HG02970 (cell line): ENCODE data around the gene INHBE.
"Not testable (repeated sequence)": the region's sequence is repeated elsewhere in the genome, so short reads cannot be mapped to it uniquely, and the experiment has no call there.

ENCODE experiments used
- ATAC-seq: cut with Tn5 transposase; IDR thresholded peaks from one replicate; pipeline ENCODE4 v1.9.1; 2021; ENCODE audit warnings: mild to moderate bottlenecking, moderate library complexity, moderate number of reproducible peaks; ENCODE audit not compliant: unreplicated experiment, low FRiP score

INHBE gene

DNA sequence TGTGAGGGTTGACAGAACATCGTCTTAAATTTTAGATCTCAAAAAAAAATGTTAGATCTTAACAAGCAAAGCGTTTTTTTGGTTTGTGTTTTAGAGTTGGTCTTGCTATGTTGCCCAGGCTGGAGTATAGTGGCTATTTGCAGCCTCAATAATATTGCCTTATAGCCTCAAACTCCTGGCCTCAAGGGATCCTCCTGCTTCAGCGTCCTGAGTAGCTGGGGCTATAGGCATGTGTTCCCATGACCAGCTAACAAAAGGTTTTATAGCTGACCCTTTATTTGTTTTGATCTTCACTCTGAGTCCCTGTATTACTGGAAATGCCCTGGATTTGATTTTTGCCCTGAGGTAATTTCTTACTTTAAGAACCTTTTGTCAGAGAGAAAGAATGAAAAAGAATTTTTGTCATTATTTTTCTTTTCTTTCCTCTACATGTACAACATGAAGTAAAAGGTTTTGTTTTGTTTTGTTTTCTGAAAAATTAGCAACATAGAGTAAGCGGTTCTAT, 15.3 kb upstream of the INHBE start:
- no peak for ATAC-seq

GRCh38 chr12:57441393-57441792, 13.7 kb upstream of the INHBE start:
- not testable (repeated sequence) for ATAC-seq

GRCh38 chr12:57441846-57442427, 13.2 kb upstream of the INHBE start:
- no peak for ATAC-seq

- not testable (repeated sequence) for ATAC-seq
Measured at GRCh38 chr12:57444337-57444736, 10.8 kb upstream of the INHBE start.

- no peak for ATAC-seq
Measured at GRCh38 chr12:57444744-57445143, 10.4 kb upstream of the INHBE start.

DNA sequence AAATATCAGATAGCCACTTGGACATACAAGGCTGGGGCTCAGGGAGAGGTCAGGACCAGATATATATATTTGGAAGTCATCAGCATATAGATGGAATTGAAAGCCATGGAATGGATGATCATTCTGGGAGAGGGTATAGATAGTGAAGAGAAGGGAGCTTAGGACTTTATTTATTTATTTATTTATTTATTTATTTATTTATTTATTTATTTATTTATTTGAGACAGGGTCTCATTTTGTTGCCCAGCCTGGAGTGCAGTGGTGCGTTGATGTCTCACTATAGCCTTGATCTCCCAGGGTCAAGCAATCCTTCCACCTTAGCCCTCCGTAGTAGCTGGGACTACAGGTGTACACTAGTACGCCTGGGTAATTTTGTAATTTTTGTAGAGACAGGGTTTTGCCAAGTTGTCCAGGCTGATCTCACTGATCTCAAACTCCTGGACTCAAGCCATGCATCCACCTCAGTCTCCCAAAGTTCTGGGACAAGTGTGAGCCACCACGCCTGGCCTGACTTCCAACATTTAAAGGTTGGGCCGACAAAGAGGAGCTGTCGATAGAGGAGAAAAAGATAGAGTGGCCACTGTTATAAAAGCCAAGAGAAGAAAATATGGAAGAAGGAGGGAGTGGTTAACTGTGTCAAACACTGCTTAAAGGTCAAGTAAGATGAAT, 8.7 kb upstream of the INHBE start:
- no peak for ATAC-seq

DNA sequence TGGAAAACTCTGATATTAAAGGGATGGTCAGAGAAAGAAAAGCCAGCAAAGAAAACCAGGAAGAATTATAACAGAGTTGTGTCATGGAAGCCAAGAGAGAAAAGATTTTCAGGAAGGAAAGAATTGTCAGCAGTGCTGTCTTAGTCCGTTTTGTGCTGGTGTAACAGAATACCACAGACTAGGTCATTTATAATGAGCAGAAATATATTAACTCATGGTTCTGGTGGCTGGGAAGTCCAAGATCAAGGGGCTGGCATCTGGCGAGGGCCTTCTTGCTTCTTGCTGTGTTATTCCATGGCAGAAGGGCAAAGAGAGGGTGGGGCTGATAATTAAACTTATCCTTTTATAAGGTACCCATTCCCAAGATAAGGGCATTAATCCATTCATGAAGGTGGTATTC, 6.4 kb upstream of the INHBE start:
- no peak for ATAC-seq

DNA sequence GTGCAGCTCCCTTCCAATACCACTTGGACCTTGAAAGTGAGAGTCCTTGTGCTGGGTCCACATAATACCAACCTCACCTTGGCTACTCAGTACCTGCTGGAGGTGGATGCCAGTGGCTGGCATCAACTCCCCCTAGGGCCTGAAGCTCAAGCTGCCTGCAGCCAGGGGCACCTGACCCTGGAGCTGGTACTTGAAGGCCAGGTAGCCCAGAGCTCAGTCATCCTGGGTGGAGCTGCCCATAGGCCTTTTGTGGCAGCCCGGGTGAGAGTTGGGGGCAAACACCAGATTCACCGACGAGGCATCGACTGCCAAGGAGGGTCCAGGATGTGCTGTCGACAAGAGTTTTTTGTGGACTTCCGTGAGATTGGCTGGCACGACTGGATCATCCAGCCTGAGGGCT, 5.7 kb upstream of the INHBE start:
- ATAC-seq: no peak

GRCh38 chr12:57450057-57450456, 5.0 kb upstream of the INHBE start:
- no peak for ATAC-seq

GRCh38 chr12:57451233-57451778, 3.8 kb upstream of the INHBE start:
- ATAC-seq: no peak

DNA sequence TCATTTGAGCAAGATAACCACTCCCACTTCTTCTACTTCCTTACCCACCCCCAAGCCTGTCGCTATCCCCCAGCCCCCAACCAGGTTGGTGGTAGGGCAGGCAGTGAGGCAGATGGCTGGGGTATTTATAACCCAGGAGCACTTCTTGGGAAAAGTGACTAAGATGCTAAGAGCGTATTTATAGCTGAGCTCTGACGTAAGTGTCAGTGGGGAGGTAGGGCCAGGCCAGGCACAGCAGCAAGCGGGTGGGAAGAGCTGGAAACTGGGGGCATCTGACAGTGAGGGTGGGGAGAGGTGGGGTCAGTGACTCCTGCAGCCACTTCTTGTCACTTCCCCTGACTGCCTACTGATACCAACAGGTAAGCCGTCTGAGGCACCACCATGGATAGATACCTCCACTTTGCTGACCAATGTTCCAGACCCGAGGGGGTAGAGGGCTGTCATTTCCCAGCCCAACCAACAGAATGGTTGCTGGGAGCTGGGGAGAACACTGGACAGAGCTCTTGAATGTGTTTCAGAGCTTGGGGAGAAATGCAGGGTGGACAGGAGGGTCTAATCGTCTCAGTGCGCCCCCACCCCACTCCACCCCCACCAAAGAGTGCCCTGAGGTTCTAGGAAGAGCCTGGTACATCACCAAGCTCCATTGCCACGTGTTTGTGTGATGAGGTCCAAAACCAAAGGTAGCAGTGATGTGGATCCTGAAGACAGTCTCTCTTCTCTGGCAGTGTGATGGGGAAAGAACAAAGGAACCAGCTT, 2.7 kb upstream of the INHBE start:
- ATAC-seq: no peak

GRCh38 chr12:57452937-57453509, 2.1 kb upstream of the INHBE start:
- ATAC-seq: no peak

GRCh38 chr12:57454213-57454565, 918 bp upstream of the INHBE start:
- no peak for ATAC-seq

DNA sequence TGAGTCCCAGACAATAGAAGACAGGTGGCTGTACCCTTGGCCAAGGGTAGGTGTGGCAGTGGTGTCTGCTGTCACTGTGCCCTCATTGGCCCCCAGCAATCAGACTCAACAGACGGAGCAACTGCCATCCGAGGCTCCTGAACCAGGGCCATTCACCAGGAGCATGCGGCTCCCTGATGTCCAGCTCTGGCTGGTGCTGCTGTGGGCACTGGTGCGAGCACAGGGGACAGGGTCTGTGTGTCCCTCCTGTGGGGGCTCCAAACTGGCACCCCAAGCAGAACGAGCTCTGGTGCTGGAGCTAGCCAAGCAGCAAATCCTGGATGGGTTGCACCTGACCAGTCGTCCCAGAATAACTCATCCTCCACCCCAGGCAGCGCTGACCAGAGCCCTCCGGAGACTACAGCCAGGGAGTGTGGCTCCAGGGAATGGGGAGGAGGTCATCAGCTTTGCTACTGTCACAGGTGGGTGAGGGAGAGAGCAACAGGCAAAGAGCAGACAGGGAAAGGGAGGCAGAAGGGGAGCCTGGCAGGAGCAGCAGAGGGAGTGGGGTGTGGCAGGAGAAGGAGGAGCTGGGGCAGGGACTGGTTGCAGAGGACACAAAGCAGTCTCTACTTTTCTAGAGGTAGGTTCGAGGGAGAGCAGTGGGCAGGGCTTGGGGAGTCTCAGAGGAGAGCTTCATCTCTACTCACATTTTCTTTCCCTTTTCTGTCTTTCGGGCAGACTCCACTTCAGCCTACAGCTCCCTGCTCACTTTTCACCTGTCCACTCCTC, 452 bp downstream of the INHBE start:
- no peak for ATAC-seq

- no peak for ATAC-seq
Measured at GRCh38 chr12:57456145-57456700, 1.1 kb downstream of the INHBE start.

- ATAC-seq: no peak
Measured at GRCh38 chr12:57456737-57457490, 1.8 kb downstream of the INHBE start.

- no peak for ATAC-seq
Measured at GRCh38 chr12:57458665-57459054, 3.6 kb downstream of the INHBE start.

- ATAC-seq: no peak
Measured at GRCh38 chr12:57459055-57459749, 4.1 kb downstream of the INHBE start.
